Measurements from ENCODE around the gene CFAP61.

CFAP61 gene

DNA sequence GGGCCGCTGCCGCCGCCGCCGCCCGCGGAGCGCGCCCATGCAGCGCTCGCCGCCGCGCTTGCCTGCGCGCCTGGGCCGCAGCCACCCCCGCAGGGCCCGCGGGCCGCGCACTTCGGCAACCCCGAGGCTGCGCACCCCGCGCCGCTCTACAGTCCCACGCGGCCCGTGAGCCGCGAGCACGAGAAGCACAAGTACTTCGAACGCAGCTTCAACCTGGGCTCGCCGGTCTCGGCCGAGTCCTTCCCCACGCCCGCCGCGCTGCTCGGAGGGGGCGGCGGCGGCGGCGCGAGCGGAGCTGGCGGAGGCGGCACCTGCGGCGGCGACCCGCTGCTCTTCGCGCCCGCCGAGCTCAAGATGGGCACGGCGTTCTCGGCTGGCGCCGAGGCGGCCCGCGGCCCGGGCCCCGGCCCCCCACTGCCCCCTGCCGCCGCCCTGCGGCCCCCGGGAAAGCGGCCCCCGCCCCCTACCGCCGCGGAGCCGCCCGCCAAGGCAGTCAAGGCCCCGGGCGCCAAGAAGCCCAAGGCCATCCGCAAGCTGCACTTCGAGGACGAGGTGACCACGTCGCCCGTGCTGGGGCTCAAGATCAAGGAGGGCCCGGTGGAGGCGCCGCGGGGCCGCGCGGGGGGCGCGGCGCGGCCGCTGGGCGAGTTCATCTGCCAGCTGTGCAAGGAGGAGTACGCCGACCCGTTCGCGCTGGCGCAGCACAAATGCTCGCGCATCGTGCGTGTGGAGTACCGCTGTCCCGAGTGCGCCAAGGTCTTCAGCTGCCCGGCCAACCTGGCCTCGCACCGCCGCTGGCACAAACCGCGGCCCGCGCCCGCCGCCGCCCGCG lies 316.3 kb downstream of the CFAP61 start:
- Mint-ChIP-seq H3K27ac (no peak overlapping the region), H3K4me3 (peak overlapping the region; percentile 23), H3K4me1 (ENCODE audit: low read depth) (peaks cover 34% of the 10 kb centered on the region), H3K9me3 (no peaks in the 10 kb centered on the region), H3K36me3 (ENCODE audit: low read depth) (peaks cover 5% of the 10 kb centered on the region), H3K27me3 (peaks cover 73% of the 10 kb centered on the region)

DNA sequence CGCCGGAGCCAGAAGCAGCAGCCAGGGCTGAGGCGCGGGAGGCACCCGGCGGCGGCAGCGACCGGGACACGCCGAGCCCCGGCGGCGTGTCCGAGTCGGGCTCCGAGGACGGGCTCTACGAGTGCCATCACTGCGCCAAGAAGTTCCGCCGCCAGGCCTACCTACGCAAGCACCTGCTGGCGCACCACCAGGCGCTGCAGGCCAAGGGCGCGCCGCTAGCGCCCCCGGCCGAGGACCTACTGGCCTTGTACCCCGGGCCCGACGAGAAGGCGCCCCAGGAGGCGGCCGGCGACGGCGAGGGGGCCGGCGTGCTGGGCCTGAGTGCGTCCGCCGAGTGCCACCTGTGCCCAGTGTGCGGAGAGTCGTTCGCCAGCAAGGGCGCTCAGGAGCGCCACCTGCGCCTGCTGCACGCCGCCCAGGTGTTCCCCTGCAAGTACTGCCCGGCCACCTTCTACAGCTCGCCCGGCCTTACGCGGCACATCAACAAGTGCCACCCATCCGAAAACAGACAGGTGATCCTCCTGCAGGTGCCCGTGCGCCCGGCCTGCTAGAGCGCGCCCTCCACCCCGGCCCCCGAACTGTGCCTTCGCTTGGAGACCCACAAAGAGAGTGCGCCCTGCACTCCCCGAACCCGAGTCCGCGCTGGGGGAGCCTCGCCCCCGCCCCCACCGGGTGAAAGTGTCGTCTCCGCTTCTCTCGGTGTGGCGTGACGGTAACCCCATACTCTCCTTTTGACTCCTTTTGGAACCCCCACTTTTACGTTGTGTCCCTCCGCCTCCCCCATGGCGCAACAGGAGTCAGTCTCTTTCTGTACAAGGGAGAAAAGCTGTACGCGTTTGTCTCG lies 317.1 kb downstream of the CFAP61 start:
- H3K36me3 Mint-ChIP-seq (ENCODE audit: low read depth) = peaks cover 5% of the 10 kb centered on the region
- H3K27ac Mint-ChIP-seq = peak overlapping the region; percentile 6
- H3K4me3 Mint-ChIP-seq = peak overlapping the region; percentile 81
- peaks cover 31% of the 10 kb centered on the region for H3K4me1 Mint-ChIP-seq (ENCODE audit: low read depth)
- H3K9me3 Mint-ChIP-seq = no peaks in the 10 kb centered on the region
- peaks cover 74% of the 10 kb centered on the region for H3K27me3 Mint-ChIP-seq

DNA sequence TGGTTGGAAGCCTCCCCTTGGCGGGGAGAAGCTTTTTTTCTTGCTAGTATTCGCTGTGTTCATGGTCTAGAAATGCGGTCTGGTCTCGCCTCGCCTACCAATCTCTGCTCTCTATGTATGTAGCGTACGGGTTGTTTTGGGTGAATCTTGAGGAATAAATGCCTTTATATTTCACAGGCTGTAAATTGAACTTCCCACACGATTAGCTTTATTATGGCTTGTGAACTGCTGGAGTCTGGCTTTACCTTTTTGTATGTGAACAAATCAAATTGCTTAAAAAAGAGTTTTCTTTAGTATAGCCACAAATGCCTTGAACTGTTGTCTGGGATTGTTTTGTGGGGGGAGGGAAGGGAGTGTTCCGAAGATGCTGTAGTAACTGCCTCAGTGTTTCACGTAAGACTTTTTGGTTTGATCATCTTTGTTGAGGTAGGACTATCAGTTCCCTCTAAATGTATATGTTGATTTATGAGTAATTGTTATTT lies 317.8 kb downstream of the CFAP61 start:
- H3K27me3 Mint-ChIP-seq = peaks cover 75% of the 10 kb centered on the region
- H3K4me3 Mint-ChIP-seq = peak overlapping the region; percentile 81
- H3K4me1 Mint-ChIP-seq (ENCODE audit: low read depth) = peaks cover 26% of the 10 kb centered on the region
- no peaks in the 10 kb centered on the region for H3K9me3 Mint-ChIP-seq
- peaks cover 5% of the 10 kb centered on the region for H3K36me3 Mint-ChIP-seq (ENCODE audit: low read depth)
- H3K27ac Mint-ChIP-seq = peak overlapping the region; percentile 6

DNA sequence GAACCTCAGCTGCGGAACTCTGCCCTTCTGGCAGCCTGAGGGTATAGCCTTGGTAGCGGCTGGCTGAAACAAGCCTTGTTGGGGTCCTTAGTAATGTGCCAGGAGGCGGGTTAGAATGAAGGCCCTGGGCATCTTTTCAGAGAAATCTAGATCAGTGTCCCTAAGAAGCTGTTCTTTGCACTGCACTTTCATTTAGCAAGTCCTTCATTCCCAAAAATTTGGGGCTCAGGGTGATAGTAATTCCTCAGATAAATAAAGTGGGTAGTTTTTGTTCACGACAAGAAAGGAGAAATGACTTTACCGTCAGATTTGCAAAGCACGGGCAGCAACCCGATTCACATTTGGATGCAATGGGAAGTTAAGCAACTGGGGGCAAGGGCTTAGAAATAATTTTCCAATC lies 318.8 kb downstream of the CFAP61 start:
- Mint-ChIP-seq H3K4me1 (ENCODE audit: low read depth) (peaks cover 18% of the 10 kb centered on the region), H3K4me3 (peak overlapping the region; percentile 65), H3K27me3 (peaks cover 75% of the 10 kb centered on the region), H3K27ac (no peak overlapping the region), H3K36me3 (ENCODE audit: low read depth) (peaks cover 5% of the 10 kb centered on the region), H3K9me3 (no peaks in the 10 kb centered on the region)

DNA sequence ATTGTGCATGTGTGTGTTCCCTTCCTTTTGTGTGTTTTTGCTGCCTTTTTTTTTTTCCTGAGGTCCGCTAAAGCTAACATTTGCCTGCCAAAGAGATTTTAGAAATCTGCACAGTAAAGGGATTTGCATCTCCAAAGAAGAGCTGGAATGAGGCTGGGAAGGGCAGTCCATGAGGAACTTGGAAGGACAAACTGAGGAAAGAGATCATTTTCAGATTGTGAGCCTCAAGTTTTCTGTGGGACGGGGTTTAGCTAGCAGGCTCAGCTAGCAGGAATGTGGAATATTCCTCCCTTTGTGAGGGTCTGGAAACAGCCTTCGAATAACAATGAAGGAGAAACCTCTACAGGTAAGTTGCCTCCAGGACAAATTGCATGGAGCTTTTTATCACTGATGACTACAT lies 319.3 kb downstream of the CFAP61 start:
- Mint-ChIP-seq H3K27ac (no peak overlapping the region), H3K4me1 (ENCODE audit: low read depth) (peaks cover 13% of the 10 kb centered on the region), H3K9me3 (no peaks in the 10 kb centered on the region), H3K27me3 (peaks cover 74% of the 10 kb centered on the region), H3K36me3 (ENCODE audit: low read depth) (peaks cover 5% of the 10 kb centered on the region), H3K4me3 (peak overlapping the region; percentile 60)

DNA sequence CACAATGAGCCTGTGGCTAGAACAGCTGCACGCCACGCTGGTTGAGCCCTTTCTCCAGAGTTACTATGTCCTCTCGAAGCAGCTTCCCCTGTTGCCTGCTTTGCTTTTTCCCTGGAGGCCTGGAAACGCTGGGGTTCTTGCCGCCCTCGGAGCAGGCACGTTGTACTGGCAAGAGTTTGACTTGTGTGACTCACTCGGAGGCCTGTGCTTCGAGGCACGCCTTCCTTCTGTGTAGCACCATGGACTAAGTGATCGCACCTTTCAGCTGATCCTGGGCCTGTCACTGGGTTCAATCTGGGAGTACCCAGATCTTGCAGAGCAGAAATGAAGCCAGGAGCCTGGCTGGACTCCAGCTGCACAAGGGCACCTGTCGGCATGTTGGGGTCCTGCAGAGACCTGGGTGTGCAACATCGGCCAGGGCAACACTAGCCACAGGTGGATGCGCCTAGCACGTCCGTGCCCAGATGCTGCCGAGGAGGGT lies 320.8 kb downstream of the CFAP61 start:
- H3K27ac Mint-ChIP-seq = no peak overlapping the region
- H3K36me3 Mint-ChIP-seq (ENCODE audit: low read depth) = peaks cover 5% of the 10 kb centered on the region
- H3K4me3 Mint-ChIP-seq = no peak overlapping the region
- H3K9me3 Mint-ChIP-seq = no peaks in the 10 kb centered on the region
- peaks cover 10% of the 10 kb centered on the region for H3K4me1 Mint-ChIP-seq (ENCODE audit: low read depth)
- H3K27me3 Mint-ChIP-seq = peaks cover 68% of the 10 kb centered on the region

DNA sequence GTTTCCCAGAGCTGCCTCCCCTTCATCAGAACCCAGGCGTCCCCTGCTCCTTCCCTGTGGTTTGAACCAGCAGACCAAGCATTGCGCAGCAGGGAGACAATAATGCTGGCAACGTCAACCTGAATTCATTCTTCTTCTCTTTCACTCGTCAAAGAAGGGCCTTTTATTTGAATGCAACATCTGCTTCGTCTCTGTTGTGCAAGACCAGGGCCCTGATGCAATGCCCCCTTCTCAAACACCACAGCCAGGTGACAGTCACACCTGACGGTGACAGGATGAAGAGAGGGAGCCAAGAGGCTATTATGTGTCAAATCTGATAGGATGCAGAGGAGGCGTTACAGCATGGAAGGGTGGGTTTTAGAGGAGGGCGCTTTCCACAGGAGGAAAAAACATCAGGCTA lies 323.5 kb downstream of the CFAP61 start:
- Mint-ChIP-seq H3K36me3 (ENCODE audit: low read depth) (no peaks in the 10 kb centered on the region), H3K9me3 (no peaks in the 10 kb centered on the region), H3K27ac (no peak overlapping the region), H3K27me3 (peaks cover 68% of the 10 kb centered on the region), H3K4me3 (no peak overlapping the region), H3K4me1 (ENCODE audit: low read depth) (peaks cover 3% of the 10 kb centered on the region)

DNA sequence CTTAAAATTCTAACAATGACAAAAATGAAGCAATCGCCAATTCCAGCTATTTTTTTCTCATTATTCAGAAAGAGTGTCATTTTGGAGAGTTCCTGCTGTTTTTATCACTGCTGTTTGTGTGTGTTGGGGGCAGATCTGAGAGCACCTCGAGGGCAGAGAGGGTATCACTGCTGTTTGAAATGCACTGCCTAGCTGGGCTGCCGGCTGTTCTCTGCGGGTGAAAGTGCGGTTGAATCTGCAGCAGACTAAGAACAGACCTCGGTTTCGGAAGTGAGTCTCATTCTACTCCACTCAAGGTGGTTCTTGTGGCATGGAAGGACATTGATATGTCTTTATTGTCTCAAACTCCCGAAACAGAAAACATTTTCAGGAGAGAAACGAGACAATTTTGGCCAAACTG lies 333.9 kb downstream of the CFAP61 start:
- H3K27ac Mint-ChIP-seq = no peak overlapping the region
- H3K9me3 Mint-ChIP-seq = no peaks in the 10 kb centered on the region
- no peaks in the 10 kb centered on the region for H3K27me3 Mint-ChIP-seq
- H3K36me3 Mint-ChIP-seq (ENCODE audit: low read depth) = peaks cover 3% of the 10 kb centered on the region
- no peaks in the 10 kb centered on the region for H3K4me1 Mint-ChIP-seq (ENCODE audit: low read depth)
- no peak overlapping the region for H3K4me3 Mint-ChIP-seq

DNA sequence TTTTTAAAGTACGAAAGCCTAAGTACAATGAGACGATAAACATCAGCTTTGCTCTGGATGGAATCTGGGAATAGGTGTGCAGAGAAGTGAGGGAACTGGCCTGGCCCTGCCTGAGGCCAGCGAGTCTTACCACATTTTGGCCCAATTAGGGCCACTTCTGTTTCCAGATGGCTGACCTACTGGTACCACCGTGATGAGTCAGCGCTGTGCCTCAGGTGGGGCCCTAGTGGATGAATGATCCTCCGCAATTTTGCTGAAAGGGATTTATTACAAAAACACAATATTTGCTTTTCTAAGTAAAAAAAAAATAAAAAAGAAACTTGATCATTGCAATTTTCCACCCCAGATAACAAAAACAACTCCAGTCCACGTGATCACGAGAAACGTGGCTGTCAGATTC lies 338.1 kb downstream of the CFAP61 start:
- H3K27me3 Mint-ChIP-seq = no peaks in the 10 kb centered on the region
- no peaks in the 10 kb centered on the region for H3K4me1 Mint-ChIP-seq (ENCODE audit: low read depth)
- H3K4me3 Mint-ChIP-seq = no peak overlapping the region
- no peaks in the 10 kb centered on the region for H3K9me3 Mint-ChIP-seq
- H3K27ac Mint-ChIP-seq = no peak overlapping the region
- H3K36me3 Mint-ChIP-seq (ENCODE audit: low read depth) = peaks cover 3% of the 10 kb centered on the region

DNA sequence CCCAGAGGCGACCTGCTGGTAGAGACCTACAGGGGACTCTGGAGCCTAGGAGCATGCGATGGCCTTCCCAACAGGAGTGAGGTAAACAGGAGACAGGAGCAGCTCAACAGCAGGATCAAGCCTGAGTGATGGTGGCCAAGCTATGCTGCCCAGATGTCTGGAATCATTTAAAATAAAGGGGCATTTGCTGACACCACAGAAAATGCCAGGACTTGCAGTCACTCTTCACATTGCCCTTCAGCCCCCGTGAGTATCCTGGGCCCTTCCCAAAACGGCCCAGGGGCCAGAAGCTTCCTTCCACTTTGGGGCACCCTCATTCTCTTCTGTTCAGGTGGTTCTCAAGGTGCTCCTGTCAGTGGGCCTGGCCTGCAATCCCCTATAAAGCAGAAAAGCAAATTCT lies 338.8 kb downstream of the CFAP61 start:
- no peak overlapping the region for H3K27ac Mint-ChIP-seq
- no peak overlapping the region for H3K4me3 Mint-ChIP-seq

DNA sequence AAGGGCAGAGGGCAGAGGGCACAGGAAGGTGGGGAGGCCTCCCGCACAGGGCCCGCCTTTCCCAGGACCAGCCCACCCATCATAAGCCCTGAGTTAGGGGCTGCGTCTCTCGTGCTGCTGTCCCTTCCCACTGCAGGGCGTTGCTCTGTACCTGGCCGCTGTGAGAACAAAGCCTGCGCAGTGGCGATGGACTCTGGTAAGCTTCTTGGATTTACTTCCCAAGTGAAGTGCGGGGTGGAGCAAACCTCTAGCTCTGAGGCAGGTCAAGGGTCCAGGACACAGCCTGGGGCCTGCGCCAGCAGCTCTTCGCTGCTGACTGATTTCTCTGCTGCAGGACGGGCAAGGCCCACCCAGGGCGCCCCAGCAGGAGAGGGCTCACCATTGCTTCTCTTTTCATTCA lies 339.4 kb downstream of the CFAP61 start:
- H3K27ac Mint-ChIP-seq = no peak overlapping the region
- no peak overlapping the region for H3K4me3 Mint-ChIP-seq
- H3K36me3 Mint-ChIP-seq (ENCODE audit: low read depth) = peaks cover 6% of the 10 kb centered on the region
- H3K9me3 Mint-ChIP-seq = no peaks in the 10 kb centered on the region
- H3K27me3 Mint-ChIP-seq = no peaks in the 10 kb centered on the region
- no peaks in the 10 kb centered on the region for H3K4me1 Mint-ChIP-seq (ENCODE audit: low read depth)

More for the DNA sequence above, 338.8 kb downstream of the CFAP61 start:
- Mint-ChIP-seq H3K9me3 (no peaks in the 10 kb centered on the region), H3K27me3 (no peaks in the 10 kb centered on the region), H3K36me3 (ENCODE audit: low read depth) (peaks cover 3% of the 10 kb centered on the region), H3K4me1 (ENCODE audit: low read depth) (no peaks in the 10 kb centered on the region)

DNA sequence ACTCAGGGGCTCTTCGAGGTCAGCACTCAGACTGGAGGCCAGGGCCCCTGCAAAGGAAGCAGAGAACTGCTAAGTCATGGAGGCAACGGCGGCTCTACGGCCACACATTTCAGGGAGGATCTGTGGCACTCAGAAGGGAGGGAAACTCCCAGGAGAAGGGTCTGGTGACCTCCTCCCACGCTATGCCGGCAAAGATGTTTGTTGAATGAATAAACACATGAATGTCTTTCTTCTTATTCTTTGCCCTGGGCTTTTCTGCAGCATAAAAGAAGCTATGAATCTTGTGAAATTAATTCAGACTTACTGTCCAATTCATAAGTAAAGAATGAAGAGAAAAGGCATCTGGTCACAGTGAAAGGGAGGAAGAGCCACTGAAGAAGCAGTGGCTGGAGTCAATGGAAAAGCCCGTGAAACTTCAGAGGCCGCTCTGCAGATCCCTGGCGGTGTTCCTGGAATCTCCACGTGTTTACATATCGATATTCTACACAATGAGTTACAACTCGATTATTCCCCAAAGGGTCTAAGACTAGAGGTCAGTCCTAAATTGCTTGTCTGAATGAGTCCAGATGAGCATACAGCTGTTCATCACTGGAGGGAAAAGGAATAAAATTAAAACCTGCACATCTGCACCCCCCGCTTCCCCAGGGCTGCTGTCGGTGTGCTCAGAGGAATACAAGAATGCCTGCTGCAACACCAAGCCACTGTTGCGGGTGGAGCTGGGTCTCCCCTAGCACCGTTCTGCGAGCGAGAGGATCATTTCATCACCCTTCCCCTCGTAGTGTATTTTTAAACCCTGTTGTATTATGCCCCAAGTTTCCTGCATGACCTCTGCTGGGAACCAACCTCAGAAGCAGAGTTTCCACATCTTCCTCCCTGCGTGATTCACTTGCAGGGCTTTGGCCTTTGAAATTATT lies 341.1 kb downstream of the CFAP61 start:
- Mint-ChIP-seq H3K4me1 (ENCODE audit: low read depth) (no peaks in the 10 kb centered on the region), H3K9me3 (no peaks in the 10 kb centered on the region), H3K4me3 (no peak overlapping the region), H3K27ac (peak overlapping the region; percentile 61), H3K27me3 (no peaks in the 10 kb centered on the region), H3K36me3 (ENCODE audit: low read depth) (peaks cover 7% of the 10 kb centered on the region)

DNA sequence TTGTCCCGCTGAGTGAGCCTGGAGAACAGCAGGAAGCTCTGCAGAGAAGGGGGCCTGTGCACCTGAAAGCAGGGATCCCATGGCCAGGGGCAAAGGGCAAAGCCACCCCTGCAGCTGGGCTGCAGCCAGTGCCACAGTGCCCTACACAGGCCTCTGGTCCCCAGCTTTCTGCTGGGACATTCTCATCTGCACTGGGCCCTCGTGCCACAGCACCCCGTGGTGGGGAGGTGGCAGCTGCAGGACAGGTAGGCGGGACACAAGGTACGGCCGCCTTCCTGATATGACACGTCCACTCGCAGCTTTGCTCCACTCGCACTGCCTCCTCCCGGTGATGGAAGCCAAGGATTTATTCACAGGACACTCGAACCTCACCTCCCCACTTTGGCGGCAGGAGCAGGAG lies 342.8 kb downstream of the CFAP61 start:
- no peaks in the 10 kb centered on the region for H3K9me3 Mint-ChIP-seq
- H3K4me1 Mint-ChIP-seq (ENCODE audit: low read depth) = no peaks in the 10 kb centered on the region
- H3K4me3 Mint-ChIP-seq = no peak overlapping the region
- H3K36me3 Mint-ChIP-seq (ENCODE audit: low read depth) = peaks cover 4% of the 10 kb centered on the region
- no peak overlapping the region for H3K27ac Mint-ChIP-seq
- no peaks in the 10 kb centered on the region for H3K27me3 Mint-ChIP-seq

DNA sequence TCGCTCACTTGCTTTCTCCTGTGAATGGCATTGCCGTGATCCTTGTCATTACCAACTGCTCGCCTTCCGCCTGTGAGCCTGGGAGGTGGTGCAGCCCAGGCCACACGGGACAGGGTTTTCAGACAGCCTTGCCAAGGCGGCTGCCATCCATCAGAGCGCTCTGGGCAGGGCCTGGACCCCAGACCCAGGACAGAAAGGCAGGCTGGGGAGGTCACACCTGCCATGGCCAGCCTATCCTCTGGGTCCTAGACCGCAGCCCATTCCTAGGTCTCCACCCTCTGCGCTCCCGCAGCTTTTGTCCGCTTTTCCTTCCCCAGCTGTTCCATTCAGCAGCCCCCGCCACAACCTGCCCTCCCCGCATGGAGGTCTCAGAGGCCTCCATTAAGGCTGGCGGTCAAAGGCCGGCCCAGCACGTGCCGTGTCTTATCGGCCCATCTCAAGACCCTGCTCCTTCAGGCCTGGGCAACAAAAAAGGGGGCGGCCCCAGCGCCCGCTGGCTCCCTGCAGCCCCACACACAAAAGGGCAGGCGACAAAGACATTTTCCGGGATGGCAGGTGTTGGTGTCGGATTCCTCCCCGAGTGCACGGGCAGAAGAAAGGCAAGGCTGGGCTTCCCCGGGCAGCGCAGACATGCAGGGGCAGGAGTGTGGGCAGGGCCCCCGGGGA lies 343.7 kb downstream of the CFAP61 start:
- Mint-ChIP-seq H3K27ac (no peak overlapping the region), H3K4me3 (no peak overlapping the region), H3K36me3 (ENCODE audit: low read depth) (peaks cover 4% of the 10 kb centered on the region), H3K27me3 (no peaks in the 10 kb centered on the region), H3K9me3 (no peaks in the 10 kb centered on the region), H3K4me1 (ENCODE audit: low read depth) (no peaks in the 10 kb centered on the region)

All from stimulated activated naive CD8-positive, alpha-beta T cell treated with anti-CD3 and anti-CD28 coated beads, Interleukin-15, Interleukin-2, amounts not matched to agents 100 ng/mL and 50 ng/mL, for 24 hours (primary cell).